Measurements from ENCODE around the gene CDK17.

- TF ChIP-seq CTCF (conservative IDR thresholded peaks at IDR 0.05; ENCODE audit: low read depth, low read length) (no peak), EZH2 (IDR thresholded peaks at IDR 0.05; ENCODE audit: low read length, unreplicated experiment) (no peak)
Observed at GRCh38 chr12:96240656-96241055, 159.6 kb downstream of the CDK17 start.

Measured in PC-3 (cell line).